ENCODE measurements around the gene HSPA4L. TPM values are rescaled to one million over a fixed set of nuclear protein-coding genes. Genes with fewer than 3 reads are reported as not detected.

Gene HSPA4L
- total RNA-seq, 1 experiment from 2014 or later, result 18.6 TPM

- TF ChIP-seq REST (IDR thresholded peaks at IDR 0.05; ENCODE audit: low read depth), result no peak
- TF ChIP-seq CTCF (IDR thresholded peaks at IDR 0.05 in 2 of 3, conservative IDR thresholded peaks at IDR 0.05 in 1 of 3; ENCODE audit: borderline replicate concordance in 1 of 3, insufficient read depth in 1 of 3, low read depth in 2 of 3, low read length in 2 of 3), result no peak
Measured at GRCh38 chr4:127780598-127780997, 1.5 kb upstream of the HSPA4L start (continued).

- intact Hi-C loops (cut with micrococcal nuclease), result loop anchor here (1.0 kb wide), 1 partner anchor 184 kb away; the partner anchor contains the start of genes ABHD18 and MFSD8
- ATAC-seq (peak; percentile 6), DNase-seq (ENCODE audit: low read depth, low spot score) (no peak)
- Histone ChIP-seq H3K9me2 (ENCODE audit: insufficient read depth) (no peaks in the 10 kb centered on the region), H3K9me3 (ENCODE audit: control insufficient read depth in 1 of 2, insufficient read depth in 1 of 2, low read depth in 1 of 2, low read length in 2 of 2) (no peaks in the 10 kb centered on the region), H3K27ac (ENCODE audit: low read depth, low read length) (peak overlapping the region; percentile 28; the same call in 1 of the 2 replicates), H3K4me2 (ENCODE audit: low read length) (peak overlapping the region; percentile 93), H3K79me2 (ENCODE audit: insufficient read depth, low read length) (peaks cover 34% of the 10 kb centered on the region), H2AFZ (ENCODE audit: low read depth, low read length, poor library complexity, severe bottlenecking) (no peak overlapping the region), H3K9ac (ENCODE audit: low read length) (peak overlapping the region; percentile 69), H3K27me3 (ENCODE audit: insufficient read depth, low read length) (no peaks in the 10 kb centered on the region), H3K36me3 (ENCODE audit: control insufficient read depth in 1 of 2, insufficient read depth in 2 of 2, low read length in 2 of 2) (no peaks in the 10 kb centered on the region), H3K4me3 (replicated peaks in 1 of 2; ENCODE audit: low read depth in 1 of 2, low read length in 2 of 2) (peak overlapping the region; percentile 71 to 83), H3K4me1 (ENCODE audit: control insufficient read depth in 1 of 2, insufficient read depth in 2 of 2, low read length in 2 of 2) (peaks cover 11 to 27% of the 10 kb centered on the region in 2 experiments; a peak in 3 of 4 replicates), H4K20me1 (ENCODE audit: insufficient read depth) (no peaks in the 10 kb centered on the region)
- ChIA-PET RAD21 (ENCODE audit: low non-redundant PET in 1 of 2, low total read pairs in 2 of 2, uncharacterized antibody in 2 of 2, unreplicated experiment in 2 of 2) (no interaction called here), CTCF (no interaction called here), POLR2A (interaction anchor here (1.2 to 1.3 kb wide), 2 partner anchors 94 to 183 kb away, joined by 3 to 4 read pairs; partner anchors contain the start of genes ABHD18 and MFSD8)
- no peak for TF ChIP-seq POLR2AphosphoS5 (IDR thresholded peaks at IDR 0.05; ENCODE audit: low read depth, low read length)
- peak; percentile 22; the same call in 1 of the 2 replicates for TF ChIP-seq MAX (IDR thresholded peaks at IDR 0.05)
- BruUV-seq (replicated peaks), result no TSS peak
Measured at GRCh38 chr4:127781300-127782024, 660 bp upstream of the HSPA4L start.

All from HCT116 (cell line).